NCI-H1105 treated with DMSO at 0.1 percent for 48 hours (cell line): ENCODE data around the gene MARK2.

ENCODE experiments used
- DNase-seq: peaks from one replicate; lab custom pipeline; 2025; lab: John Stamatoyannopoulos, UW

MARK2 gene

DNA sequence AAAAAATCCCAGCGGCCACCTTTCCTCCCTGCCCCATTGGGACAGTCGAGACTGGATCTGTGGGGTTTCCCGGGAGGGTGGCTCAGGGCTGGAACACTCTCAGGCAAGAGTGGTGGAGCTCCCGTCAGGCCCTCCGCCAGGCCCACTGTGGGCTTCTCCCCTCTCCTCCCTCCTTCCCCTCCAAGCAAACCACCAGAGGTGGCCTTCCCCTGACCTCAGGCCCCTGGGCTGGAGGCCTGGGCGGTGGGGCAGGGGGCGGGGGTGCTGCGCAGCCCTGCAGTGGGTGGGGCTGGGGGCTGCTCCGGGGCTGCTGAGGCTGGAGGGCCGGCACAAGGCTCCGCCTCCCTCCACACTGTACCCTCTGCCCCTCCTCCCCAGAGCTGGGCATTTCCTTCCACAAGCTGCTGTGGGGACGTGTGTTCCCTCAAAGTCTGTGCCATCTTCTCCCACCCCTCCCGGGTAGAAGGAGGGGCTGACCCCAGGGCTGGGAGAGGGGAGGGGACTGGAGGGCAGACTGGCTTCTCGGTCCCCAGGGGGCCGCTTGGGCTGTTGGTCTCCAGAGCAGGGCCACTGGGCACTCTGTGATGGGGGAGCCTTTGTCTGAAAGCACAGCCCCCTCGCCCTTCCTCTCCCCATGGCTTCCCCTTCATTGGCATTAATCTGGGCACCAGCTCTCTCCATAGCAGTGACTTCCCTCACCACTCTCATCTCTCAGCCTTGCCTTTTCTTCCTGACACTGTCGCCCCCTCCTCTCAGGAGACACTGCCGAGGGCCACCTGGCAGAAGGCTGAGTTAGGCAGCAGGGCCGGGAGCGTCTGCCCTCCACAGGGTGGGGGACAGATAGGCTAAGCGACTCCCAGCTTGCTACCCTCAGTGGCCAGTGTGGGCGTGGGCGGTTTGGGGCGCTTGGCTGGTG is 70.9 kb downstream of the MARK2 start:
- DNase-seq: no peak

DNA sequence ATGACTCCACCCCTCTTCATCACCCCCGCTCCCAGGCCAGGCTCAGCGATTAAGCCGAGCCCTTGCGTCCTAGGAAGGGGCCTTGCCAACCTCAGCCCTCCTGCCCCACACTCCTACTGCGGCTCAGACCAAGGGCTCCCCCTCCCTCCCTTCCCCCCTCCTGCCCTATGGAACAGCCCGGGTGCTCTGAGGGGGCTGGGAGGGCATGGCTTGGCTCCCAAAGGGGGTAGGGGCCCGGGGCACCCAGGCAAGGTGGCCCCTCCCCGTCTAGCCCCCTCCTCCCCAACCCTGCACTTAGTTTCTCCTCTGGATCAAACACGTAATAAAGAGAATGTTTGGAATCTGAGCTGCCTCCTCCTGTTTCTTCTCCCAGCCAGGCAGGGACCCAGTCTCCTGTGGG is 71.8 kb downstream of the MARK2 start:
- no peak for DNase-seq

DNA sequence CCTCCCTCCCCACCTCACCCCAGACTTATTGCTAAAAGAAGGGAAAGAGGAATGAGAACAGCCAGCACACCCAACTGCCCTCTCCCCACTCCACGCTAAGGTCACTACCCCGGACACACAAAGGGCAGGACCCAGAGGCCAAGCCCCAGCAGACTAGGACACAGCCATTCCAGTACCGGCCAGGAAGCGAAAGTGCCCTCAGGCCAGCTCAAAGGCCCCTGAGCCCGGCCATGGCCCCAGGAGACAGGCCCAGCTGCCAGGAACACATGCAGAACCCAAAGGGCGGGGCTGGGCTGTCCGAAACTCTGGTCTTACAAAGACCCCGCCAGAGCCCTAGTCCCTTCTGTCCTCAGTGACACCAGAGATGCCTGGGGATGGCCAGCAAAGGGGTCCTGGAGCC is 72.5 kb downstream of the MARK2 start:
- DNase-seq: no peak

DNA sequence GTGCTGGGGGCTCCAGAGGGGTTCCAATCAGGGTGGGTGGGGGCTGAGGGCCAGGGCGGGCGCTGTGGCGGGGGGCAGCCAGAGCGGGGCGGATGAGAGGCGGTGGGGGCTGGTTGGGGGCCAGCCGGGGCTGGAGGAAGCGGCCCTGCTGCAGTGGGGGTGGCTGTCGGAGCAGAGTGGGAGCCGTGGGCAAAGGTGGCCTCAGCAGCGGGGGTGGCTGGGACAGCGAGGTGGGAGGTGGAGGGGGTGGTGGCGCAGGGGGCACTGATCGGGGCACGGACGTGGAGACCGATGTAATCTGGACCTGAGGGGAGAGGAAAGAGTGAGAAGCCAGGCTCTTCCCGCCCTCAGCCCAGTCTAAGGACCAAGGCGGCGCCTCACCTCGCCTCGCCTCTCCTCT is 73.0 kb downstream of the MARK2 start:
- DNase-seq: no peak

DNA sequence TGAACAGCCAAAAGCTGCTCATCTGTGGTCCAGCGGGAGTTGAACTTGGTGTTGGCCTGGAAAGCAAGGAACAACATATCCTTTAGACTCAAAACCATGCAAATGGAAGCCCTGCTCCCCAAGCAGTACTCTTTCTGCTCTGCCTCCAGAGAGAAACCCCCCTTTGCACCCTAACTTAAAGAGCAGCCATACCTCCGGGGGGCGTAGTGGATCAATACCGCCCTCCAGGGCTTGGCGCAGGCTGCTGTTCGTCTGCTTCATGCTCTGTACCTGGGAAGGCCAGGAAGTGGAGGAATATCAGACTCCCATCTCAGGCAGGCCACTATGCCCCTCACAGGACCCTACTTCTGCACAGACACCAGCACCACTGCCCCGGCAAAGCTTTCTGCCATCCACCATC is 73.8 kb downstream of the MARK2 start:
- no peak for DNase-seq

DNA sequence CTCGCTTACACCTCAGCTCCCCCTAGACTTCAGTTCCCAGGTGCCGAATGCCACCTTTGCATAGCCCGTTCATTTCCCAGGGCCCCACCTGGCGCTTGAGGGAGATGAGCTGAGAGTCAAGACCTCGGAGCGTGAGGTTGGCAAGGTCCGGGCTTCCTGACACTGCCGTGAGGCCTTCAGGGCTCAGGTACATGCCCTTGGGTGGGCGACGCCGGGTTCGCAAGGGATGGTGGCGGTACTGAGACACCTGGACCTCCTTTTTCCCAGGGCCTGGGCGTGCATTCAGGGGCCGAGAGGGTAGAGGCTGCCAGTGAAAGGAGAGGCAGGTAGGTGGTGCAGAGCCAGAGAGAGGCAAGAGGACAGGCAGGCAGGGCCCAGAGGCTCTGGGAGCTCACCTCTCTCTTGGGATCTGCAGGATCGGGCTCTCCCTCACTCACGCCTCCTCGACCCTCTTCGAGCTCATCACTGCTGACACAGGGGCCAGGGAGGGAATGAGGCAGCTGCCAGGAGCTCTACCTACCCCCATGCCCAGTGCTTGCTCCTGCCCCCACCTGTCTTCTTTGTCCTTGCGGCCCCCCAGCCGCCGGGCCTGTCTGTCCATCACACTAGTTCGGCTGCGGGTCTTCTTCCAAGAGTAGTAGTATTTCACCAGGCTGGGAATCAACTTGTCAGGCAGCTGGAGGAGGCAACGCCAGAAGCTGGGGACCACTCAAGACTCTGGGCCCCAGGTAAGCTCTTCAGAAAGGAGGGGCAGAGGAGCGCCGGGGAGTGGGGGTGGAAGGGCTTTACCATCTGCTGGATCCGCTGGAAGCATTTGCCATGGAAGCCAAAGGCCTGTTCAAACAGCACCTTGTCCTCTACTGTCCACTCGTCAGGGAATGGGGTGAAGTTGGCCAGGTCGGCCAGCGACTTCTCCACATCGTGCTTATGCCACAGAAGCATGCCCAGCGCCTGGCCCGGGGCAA is 75.2 kb downstream of the MARK2 start:
- no peak for DNase-seq

DNA sequence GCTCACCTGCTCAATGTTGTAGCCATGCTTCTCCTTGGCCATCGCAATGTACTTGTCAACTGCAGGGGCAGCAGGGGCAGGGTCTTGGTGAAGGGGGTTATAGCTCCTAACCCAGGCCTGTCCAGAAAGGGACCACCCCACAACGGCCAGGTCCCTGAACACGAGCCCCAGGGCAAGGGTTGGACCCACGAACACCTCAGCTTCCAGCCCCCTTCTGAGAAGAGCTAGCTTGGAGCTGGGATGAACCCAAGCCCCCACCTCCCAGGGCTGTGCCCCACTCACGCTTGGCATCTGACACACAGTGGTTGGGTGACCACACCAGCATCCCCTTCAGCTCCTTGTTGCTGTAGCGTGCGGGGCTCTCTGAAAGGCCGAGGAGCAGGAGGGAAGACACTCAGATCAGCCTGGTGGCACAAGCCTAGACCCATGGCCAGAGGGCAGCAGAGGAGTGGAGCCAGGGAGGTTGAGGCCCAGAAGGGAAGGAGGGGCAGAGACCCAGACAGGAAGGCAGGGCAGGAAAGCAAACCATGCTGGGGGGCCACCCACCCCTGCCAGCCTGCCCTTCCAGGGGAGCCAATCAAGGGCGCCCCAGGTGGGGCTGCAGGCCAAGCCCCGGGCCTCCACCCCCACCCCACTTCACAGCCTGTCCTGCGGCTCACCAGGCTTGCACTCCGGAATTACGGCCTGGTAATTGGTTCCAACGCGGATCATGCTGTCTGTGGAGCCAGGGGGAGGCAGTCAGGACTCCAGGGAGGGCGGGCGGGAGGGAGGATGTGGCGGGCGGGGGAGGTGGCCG is 76.2 kb downstream of the MARK2 start:
- DNase-seq: no peak

DNA sequence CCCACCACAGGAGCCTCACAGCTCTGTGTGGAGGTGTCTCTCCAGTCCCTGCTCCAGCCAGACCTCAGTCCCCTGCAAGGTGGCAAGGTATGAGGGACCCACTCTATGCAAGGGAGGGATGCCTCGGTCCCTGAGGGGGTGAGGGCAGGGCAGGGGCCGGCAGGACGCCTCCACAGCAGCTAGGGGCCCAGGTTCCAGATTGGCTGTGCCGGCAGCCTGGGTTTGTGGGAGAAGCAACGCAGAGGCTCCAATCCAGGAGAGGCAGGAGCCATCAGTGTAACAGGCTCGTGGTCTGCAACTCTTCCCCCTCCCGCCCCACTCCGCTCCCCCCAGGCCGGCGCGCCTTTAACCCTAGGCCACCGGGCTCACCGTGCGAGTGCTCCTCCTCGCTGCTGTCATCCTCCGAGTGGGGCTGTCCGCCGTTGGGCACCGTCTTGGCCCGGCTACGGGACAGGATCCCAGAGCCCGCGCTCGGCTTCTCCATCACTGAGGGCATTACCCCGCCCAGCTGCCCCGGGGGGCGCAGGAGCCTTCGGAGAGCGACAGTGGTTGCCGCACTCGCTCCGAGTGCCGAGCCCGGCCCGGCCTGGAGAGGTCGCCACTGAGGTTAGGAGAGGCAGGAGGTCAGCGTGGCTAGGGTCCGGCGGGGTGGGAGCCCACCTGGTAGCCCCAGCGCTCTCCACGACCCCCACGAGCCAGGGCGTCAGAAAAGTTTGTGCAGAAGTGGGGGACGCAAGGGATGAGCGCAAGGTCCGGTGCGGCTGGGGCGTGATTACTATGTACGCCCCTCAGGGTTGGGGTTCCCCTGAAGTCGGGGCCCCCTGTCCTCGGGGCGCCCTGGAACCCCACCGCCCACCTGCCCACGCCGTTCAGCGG is 77.3 kb downstream of the MARK2 start:
- peak; percentile 39 for DNase-seq

DNA sequence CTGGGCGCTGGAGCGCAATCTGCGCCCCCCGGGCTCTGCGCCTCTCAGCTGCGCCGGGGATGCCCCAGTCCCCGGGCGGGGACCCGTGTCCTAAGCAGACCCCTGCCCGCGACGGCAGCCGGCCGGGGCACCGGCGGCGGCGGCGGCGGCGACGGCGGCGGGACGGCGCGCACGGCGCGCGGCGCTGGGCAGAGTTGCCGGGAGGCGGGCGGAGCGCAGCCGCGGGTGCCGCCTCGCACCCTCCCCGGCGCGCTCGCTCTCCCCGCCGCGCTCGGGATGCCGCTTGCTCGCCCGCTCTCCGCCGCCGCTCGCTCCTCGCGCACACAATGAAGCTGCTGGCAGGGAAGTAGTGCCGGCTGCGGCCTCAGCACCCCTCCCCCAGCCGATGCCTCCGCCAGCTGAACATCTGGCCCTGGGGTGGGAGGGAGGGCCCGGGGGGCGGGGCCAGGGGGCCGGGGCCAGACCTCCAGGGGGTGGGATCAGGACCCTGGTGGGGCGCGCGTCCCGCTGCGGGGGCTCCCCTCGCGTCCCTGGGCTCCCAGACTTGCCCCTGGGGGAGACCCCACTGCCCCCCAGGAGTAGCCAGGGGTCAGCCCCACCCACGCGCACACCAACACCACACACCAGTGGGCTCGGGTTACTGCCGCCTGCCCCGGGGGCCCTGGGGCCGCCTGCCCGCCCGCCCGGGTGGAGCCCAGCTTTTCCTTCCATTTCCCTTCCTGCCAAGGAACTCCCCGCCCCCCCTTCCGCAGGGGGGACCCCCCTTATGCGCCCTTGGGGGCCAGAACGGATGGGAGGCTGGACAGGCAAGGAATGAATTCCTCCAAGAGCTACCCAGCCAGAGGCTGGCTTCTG is 78.2 kb downstream of the MARK2 start, which contains the start of gene RCOR2:
Gene RCOR2, minus strand, starts transcription at position 328 of the 855 bp plus-strand sequence. CDS start 708 bp downstream, outside the sequence.
- DNase-seq: peak; percentile 84

DNA sequence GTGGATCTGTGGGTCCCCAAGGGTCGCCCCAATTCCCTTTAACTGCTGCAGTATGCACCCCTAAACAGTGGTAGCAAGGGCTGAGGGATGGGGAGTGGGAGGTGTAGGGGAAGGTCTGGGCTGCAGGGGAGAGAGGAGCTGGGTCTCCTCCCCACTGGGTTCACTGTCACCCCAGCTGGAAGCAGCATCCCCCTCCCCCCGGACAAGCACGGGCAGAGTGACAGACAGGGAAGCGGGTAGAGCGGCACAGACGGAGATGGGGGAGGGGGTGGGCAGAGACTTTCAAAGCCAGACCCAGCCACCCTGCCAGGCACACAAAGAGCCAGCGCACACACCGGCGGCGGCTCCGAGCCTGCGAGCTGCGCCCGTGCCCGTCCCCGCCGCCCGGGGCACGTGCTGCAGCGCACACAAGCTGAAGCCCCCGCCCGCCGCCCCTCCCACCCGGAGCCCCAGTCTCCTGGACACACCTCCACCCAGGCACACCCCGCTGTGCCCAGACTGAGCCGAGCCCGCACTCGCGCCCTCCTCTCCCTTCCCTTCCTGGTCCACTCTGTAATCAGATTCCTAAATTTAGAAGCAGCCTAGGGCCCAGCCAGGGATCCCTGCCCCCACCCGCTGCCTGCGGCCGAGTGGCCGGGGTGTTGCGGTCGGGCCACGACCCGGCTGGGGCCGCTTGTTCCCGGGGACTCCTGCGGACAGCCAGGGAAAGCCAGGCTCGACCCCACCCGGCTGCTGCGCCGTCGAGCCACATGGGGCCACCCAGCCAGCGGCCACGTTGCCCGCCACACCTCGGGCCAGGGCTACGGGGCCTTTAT is 79.0 kb downstream of the MARK2 start:
- DNase-seq: peak; percentile 19

DNA sequence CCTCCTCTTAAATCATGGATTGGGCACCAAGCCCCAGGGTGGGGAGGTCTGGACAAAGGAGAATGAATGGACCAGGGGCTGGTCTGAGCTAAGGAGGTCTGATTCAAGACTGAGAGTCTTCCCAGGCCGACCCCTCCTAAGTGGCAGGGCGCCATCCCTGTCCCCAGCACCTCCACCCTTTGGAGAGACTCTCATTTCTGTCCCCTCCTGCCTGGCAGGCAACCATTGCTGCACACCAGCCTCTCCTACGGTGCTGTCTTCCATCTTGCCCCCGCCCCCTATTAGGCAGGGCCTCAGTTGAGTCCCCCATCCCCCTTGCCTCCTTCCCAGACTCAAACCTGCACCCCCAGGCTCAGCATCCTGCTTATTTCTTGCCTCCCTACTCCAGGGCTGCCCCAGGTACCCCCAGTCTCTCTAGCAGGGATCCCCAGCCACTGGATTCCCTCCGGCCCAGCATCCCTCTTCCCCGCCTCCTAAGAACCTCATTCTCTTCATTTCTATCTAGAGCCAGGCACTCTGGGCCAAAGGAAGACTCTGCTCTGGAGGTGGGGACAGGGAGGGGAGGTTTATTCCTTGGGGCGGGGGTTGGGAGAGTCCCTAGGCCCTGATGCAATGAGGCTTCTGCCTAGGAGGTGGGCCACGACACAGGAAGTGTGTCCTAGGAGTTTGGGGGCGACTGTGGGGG is 79.7 kb downstream of the MARK2 start:
- DNase-seq: no peak

DNA sequence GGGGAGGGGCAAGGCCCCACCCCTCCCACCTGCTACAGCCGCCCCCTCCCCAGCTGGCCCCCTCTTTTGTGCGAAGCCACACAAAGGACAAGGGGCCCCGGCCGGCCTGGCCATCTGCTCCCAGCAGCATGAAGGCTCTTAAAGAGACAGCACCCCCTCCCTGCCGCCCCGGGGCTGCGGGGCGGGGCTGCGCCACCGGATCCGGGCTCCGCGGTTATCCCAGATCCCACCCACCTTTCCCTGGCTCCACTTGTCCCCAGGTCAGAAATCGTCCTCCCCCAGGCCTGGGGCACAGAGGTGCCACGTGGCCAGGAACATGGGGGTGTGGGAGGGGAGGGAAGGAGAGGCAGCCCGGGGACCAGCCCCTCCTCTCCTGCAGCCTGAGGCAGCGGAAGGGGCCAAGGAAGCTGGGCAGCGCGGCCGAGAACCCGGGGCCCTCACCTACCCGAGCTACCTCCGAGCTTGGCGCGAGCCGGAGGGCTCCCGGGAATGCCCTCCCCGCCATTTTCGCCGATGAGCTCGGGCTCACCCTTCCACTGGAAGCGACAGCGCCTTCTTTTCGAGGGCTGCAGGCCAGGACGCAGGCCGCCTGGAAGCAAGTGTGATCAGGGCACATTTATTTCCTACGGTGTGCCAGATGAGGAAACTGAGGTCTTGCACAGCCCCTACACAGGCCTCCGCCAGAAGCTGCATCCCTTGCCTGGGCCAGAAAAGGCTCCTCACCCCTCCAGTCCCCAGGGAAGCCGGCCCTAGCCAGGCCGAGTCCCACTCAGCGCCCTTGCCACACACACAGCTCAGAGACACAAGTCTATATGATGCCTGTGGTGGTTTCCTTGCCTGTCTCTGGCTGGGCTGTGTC is 80.6 kb downstream of the MARK2 start:
- no peak for DNase-seq

DNA sequence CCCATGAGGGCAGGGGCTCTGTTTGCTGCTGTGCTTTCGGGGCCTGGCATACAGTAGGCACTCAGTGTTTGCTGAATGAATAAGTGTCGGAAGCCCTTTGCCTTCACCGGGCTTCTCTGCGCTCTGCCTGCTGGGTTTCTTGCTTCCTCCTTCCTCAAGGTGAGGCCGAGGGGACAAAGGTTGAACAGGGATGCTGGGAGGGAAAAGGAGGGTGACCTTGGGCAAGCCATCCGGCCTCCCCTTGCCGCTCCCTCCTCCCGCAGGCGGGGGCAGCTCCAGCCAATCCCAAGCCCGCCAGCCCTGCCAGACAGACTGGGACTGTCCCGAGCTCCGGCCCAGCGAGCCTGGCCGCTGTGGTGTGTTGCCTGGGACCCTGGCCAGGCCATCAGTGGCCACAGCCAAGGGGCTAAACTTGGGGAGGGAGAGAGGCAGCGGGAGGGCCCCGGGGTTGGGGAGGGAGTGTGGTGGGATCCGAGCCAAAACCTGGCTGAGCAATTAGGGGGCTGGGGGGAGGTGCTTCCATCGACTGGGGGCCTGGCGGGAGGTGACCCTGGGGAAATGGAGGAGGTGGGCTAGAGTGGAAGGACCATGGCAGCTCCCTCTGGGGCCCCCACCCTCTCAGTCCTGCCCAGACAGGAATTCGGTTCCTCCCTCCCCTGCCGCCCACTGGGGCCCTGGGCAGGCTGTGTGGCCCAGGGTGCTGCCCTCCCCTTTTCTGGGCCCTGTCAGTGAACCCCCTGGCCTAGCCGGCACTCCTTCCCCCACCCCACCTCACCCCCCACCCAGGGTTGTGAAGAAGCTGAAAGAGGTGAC is 81.4 kb downstream of the MARK2 start:
- no peak for DNase-seq

DNA sequence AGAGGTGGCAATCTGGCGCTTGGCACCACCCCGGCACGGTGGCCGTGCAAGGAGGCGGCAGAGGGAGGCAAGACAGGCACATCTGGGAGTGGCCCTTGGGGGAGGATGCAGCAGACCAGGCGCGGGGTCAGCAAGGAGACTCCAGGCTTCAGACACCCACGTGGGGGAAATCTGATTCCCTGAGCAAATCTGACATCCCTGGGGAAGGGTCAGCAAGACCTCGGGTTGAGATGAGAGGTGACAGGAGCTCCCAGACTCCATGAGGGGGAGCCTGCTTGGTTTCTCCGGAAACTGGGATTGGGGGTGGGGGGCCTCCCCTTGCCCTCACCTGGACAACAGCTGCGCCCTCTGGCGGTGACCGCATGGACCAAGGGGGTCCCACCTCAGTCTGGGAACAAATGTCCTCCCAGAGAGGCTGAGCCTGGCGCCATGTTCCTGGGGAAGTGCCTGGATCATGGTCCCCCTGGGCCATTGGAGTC is 82.1 kb downstream of the MARK2 start:
- no peak for DNase-seq

DNA sequence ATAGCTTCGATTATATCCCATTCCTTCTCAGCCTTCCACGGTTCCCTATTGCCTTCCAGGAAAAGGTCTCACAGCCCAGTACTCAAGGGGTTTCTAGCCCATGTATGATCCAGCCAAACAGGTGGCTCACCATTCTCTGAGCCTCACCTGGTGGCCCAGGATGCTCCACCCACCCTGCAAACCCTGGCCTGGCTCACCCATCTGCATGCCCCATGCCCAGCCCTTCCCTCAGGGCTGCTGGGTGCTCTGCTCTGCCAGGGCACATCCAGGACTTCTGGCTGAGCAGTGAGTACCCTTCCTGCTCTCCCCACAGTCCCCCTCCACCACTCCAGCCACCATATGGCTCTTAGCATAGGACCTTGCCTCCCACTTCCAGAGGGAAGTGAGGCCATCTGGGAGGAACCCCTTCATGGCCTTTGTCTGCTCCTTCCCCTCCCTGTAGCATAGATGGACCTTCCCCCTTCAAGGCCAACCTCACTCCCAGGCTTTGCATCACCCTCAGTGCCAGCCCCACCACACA is 83.8 kb downstream of the MARK2 start:
- DNase-seq: no peak

DNA sequence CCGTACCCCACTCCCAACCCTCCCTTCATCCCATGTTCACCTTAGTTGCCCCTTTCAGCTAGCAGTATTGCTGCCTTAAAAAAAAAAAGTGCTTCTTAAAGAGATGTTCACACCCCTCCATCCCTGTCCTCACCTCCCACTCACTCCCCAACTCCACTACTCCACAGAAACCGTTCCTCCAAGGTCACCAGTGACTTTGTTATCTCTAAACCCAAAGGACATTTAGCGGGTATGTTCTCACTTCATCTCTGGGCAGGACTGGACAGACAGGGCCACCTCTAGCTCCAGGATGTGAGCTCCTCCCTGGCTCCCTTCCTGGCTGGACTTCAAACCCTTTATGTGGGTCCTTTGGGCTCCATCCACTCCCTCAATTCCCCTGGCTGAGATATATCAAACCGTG is 84.4 kb downstream of the MARK2 start:
- no peak for DNase-seq
